GM19395 (cell line): ENCODE results near the gene UPK1A.
"Not testable (repeated sequence)": the region's sequence is repeated elsewhere in the genome, so short reads cannot be mapped to it uniquely, and the experiment has no call there.

ENCODE experiments used
- ATAC-seq: cut with Tn5 transposase; IDR thresholded peaks from one replicate; pipeline ENCODE4 v1.9.1; 2021; ENCODE audit warnings: mild to moderate bottlenecking, moderate library complexity; ENCODE audit not compliant: unreplicated experiment

The UPK1A gene

DNA sequence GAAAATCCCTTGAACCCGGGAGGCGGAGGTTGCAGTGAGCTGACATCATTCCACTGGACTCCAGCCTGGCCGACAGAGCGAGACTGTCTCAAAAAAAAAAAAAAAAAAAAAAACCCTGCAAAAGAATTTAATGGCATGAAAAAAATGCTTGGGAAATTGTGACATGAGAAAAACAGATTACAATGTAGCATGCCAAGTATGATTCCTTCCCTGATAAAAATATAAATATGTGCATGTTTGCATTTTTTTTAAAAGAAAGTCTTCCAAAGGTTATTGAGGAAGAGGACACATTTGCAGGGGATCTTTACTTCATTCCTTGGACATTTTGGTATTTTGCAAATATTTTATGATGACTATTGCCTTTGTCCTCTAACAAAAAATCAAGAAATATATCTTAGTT lies 23.5 kb downstream of the UPK1A start:
- ATAC-seq = no peak

DNA sequence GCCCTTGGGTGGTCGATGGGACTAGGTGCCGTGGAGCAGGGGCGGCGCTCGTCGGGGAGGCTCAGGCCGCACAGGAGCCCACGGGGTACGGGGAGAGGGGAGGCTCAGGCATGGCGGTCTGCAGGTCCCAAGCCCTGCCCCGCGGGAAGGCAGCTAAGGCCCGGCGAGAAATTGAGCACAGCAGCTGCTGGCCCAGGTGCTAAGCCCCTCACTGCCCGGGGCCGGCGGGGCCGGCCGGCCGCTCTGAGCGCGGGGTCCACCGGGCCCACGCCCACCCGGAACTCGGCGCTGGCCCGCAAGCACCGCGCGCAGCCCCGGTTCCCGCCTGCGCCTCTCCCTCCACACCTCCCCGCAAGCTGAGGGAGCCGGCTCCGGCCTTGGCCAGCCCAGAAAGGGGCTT lies 24.8 kb downstream of the UPK1A start:
- not testable (repeated sequence) for ATAC-seq

DNA sequence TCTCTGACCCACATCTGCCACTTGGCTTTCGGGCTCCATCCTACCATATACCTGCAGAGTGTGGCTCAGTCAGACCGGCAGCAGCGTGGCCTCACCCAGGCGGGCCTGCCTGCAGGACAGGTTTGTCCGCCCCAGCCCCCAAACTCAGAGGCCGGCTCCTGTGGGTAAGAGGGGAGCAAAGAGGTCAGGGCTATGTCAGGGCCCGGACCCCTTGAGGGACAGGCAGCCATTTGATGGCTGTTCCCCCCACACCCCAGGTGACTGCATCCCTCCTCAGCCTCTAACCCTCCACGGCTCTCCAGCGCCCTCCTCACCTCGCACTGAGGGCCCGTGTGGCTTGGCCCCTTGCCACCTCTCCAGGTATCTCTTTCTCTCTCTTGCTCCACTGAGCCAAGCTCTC lies 25.7 kb downstream of the UPK1A start:
- ATAC-seq = no peak

GRCh38 chr19:35693422-35693821 lies 27.1 kb downstream of the UPK1A start:
- ATAC-seq = peak; percentile 17

DNA sequence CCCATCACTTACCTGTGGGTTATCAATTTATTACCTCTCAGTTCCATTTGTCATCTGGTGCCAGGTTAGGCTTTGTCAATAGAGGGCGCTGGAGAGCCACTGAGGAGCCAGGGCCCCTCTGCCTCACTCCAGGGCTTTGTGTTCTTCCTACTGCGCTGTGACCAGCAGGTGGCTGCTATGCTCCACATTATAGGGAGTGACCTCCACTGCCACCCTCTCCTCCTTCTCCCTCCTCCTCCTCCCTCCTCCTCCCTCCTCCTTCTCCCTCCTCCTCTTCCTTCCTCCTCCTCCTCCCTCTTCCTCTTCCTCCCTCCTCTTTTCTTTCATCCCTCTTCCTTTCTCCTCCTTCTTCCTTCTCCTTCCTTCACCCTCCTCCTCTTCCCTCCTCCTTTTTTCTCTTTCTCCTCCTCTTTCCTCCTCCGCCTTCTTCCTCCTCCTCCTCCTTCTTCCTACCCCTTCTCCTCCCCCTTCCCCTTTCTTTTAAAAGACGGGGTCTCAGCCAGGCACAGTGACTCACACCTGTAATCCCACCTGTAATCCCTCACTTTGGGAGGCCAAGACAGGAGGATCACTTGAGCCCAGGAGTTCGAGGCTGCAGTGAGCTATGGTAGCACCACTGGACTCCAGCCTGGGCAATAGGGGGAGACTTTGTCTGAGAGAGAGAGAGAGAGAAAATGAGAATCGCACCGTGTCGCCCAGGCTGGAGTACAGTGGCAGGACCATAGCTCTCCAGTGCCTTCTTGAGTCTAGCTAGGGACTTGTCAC lies 27.7 kb downstream of the UPK1A start:
- ATAC-seq = peak; percentile 73

GRCh38 chr19:35695895-35696422 lies 29.6 kb downstream of the UPK1A start:
- no peak for ATAC-seq

GRCh38 chr19:35696835-35697234 lies 30.5 kb downstream of the UPK1A start:
- ATAC-seq = no peak

DNA sequence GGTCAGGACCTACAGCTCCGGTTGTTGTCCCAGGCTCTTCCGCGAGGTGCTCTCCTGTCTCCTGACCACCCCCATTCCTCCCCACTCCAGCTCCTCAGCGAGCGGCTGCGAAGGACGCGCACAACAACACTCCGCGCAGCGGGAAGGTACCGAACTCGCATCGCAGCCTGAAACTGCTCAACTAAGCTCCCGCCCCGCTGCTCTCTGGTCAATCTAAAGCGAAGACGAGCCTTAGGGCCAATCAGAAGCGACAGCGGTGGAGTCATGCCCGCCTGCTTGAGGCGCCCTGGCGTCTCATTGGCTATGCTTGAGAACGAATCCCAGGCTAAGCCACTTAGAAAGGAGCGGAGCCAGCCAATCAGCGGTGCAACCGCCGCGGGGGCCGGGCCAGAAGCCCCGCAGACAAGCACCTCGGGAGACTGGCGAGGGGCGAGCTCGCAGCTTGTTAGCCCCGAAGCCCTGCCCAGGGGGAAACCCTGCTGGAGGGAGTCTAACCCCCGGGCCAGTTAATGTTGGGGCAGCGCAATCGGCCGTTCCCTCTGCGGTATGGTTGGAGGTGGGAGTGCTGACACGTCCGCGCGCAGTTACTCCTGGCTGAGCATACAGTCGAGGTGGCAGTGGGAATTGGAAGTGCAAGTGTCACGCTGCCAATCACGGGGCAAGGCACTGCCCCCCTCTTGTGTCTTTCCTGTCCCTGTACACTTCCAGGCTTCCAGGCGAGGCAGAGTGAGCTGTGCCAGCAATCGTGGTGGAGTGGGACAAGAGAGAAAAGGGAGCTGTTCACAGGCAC lies 36.1 kb downstream of the UPK1A start:
- peak; percentile 92 for ATAC-seq

GRCh38 chr19:35703343-35703742 lies 37.0 kb downstream of the UPK1A start:
- ATAC-seq = no peak

GRCh38 chr19:35704218-35704617 lies 37.9 kb downstream of the UPK1A start, which contains the start of gene ZBTB32:
Gene ZBTB32 (plus strand): TSS chr19:35704558. CDS start chr19:35714627, 10,069 bp downstream.
- ATAC-seq = no peak

DNA sequence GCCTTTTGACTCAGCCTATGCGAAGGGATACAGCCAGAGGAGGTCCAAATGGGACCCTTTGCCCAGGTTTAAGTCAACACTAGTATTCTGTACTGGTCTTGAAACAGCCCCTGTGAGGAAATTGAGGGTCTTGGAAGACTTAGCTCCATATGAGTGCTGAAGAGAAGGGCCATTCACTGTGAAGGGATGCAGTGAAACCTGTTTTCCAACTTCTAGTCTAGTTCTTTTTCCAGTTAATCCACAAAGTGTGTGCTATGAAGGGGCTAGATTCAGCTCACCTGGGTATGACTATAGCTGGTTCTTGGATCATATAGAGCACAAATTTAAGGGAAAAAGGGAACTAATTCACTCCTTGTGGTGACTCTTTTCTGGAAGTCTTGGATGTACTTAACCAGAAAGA lies 42.1 kb downstream of the UPK1A start:
- no peak for ATAC-seq

DNA sequence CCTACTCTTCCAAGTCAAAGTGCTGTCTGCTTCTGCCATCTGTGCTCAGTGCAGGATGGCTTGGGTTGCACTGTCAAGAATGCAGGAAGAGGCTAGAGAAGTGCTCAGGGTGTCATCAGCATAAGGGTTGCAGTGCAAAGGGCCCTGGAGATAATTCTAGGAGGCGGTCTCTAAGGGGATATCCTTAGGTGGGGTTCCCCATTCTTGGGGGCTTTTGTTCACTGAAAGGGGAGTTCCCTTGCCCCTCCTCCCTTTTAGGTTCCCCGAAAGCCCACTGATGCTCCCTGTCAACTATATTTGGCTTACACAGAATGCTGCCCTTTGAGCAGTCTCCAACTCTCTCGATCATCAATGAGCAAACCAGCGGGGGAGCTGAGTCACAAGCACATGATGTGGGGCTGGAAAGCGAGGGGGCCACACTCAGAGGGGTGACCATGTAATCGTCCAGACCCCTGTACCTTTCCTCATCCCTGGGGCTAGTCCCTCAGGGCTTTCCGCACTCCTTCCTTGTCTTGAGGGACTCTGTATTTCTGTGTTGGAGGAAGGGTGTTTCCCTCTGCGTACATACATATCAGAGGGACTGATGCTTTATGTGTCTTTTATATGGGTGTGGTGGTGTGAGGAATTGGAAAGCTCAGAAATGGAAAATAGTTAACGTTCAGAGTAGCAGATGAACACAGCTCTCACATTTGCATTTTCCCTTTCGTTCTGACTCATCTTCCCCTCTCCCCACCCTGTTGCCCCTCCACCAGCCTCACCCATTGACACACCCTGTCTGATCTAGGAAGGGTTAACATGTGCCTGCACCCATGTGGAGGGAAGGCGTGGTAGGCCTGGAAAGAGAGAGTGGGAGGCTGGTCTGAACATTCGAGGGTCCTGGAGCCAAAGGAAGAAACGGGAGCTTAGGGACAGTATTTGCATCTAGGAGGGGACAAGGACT lies 44.7 kb downstream of the UPK1A start:
- peak; percentile 43 for ATAC-seq

DNA sequence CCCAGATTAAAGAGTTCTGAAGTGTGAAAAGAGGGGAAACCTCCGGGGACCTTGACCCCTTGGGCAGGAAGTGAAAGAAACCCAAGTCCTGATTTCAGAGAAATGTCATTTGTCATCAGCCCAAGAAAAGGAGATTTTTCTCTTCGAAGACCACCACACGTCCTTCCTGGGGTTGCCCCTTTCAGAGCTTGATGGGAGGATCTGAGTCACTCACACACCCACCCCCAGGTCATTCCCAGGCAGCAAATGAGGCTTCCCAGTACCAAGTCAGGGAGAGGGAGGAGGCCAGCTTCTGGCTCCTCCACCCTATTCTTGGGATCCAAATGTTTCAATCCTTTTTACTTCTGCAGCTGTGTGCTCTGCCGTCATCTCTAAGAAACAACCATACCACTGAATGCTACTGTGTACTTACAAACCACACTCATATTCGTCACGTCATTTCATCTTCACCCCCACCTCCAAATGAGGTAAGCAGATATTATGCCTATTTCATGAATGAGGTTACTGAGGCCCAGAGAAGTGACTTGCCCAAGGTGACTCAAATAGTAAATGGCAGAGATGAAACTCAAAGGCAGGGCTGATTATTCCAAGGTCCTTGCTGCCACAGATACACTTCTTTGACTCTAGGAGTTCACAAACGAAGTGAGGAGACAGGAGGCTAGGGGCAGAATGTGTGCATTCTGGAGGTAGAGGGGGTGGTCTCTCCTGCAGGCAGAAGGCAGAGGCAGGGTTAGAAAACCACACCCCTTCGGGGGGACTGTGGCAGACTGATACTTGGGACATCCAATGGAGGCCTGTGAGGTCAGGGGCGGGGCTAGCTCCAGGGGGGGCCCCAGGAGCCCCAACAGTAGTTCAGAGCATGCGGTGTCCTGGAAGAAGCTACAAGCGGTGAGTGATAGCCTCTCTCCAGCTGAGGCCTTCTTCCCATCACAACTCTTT lies 46.5 kb downstream of the UPK1A start:
- no peak for ATAC-seq

DNA sequence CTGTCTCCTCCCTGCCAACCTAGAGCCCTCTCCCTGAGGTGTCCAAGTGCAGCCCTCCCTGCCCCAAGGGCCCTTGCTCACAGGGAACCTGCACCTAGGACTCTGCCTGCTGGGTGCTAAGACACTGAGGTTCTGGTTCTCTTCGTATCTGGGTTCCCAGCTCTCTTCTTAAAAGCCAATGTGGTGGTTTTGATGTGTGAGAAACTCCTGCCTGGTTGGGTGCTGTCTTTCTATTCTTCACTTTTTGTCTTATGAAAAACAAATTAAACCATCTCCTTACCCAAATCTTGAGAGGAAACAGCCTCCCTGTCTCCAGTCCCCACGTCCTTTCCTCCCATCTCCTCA lies 47.2 kb downstream of the UPK1A start:
- ATAC-seq = no peak

GRCh38 chr19:35713904-35714495 lies 47.7 kb downstream of the UPK1A start:
- ATAC-seq = no peak

- no peak for ATAC-seq
Observed at GRCh38 chr19:35714601-35715354, 48.5 kb downstream of the UPK1A start.

DNA sequence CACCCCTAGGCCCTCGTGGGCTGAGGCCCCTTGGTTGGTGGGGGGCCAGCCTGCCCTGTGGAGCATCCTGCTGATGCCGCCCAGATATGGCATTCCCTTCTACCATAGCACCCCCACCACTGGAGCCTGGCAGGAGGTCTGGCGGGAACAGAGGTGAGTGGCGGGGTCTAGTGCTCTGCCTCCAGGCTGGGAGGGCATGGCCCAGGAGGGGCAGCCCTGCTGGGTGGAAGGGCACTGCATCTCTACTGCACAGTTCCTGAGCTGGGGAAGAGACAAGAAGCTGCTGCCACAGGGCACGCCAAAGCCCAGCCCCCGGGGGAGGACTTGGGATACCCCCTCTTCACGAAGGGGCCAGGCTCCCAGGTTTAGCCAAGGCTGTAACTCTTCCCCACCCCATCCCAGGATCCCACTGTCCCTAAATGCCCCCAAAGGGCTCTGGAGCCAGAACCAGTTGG lies 49.1 kb downstream of the UPK1A start:
- no peak for ATAC-seq

GRCh38 chr19:35715981-35716800 lies 49.9 kb downstream of the UPK1A start:
- ATAC-seq = no peak
